HEK293T (cell line): ENCODE results near the gene MSX1.

Experiments
- ARNT ChIP-seq: fragments of 450-650 bp; IDR thresholded peaks from 2 replicates; pipeline ENCODE4 v1.6.1; 2017; ENCODE audit warnings: mild to moderate bottlenecking
- ELF4 ChIP-seq: fragments of 450-650 bp; IDR thresholded peaks from 2 replicates; pipeline ENCODE4 v1.6.1; 2017; ENCODE audit warnings: antibody characterized with exemption
- FOXA1 ChIP-seq: fragments of 450-650 bp; IDR thresholded peaks from 2 replicates; pipeline ENCODE4 v1.6.1; 2016; ENCODE audit warnings: mild to moderate bottlenecking
- FOXK2 ChIP-seq: fragments of 450-650 bp; IDR thresholded peaks from 2 replicates; pipeline ENCODE4 v1.6.1; 2016; ENCODE audit warnings: mild to moderate bottlenecking
- FOXM1 ChIP-seq: fragments of 450-650 bp; IDR thresholded peaks from 2 replicates; pipeline ENCODE4 v1.6.1; 2017; ENCODE audit warnings: mild to moderate bottlenecking, borderline replicate concordance
- LEF1 ChIP-seq: fragments of 450-650 bp; IDR thresholded peaks from 2 replicates; pipeline ENCODE4 v1.6.1; 2017; ENCODE audit warnings: mild to moderate bottlenecking, borderline replicate concordance
- NFRKB ChIP-seq: fragments of 450-650 bp; IDR thresholded peaks from 2 replicates; pipeline ENCODE4 v1.6.1; 2016; ENCODE audit warnings: mild to moderate bottlenecking, moderate library complexity
- SP1 ChIP-seq: fragments of 450-650 bp; IDR thresholded peaks from 2 replicates; pipeline ENCODE4 v1.6.1; 2017

- TF ChIP-seq FOXK2: no peak
- TF ChIP-seq LEF1: no peak
- no peak for TF ChIP-seq FOXA1
- no peak for TF ChIP-seq ARNT
- TF ChIP-seq ELF4: no peak
- TF ChIP-seq FOXM1: no peak
- no peak for TF ChIP-seq SP1
- no peak for TF ChIP-seq NFRKB
Observed at GRCh38 chr4:4818415-4819212, 40.9 kb upstream of the MSX1 start.
